Measurements from ENCODE around the gene SPOCK1.

DNA sequence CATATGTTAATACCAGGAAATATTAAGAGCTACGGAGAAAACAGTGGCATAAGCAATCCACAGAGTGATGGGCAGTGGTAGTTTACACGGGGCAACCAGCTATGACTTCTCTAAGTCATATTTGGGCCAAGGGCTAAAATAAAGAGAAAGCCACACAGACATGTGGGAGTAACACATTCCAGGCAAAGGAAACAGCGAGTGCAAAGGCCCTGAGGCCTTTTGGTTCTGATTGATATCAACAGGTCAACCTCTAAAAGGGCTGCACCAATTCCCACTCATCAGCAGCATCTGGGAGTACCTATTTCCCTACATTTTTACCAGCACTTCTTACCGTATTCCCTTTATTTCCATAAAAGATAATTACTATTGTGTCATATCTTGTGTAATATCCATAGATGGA is 173.4 kb downstream of the SPOCK1 start:
- no peak for TF ChIP-seq EZH2 (IDR thresholded peaks at IDR 0.05)
- no peak for TF ChIP-seq POLR2AphosphoS5 (IDR thresholded peaks at IDR 0.05; ENCODE audit: borderline replicate concordance, low read depth, low read length)

Measured in SK-N-MC (cell line).